GM19395 (cell line): ENCODE results near the gene NPC1.

ENCODE experiments used
- ATAC-seq: cut with Tn5 transposase; IDR thresholded peaks from one replicate; pipeline ENCODE4 v1.9.1; 2021; ENCODE audit warnings: mild to moderate bottlenecking, moderate library complexity; ENCODE audit not compliant: unreplicated experiment

NPC1 gene

GRCh38 chr18:23550898-23551297 is 35.4 kb downstream of the NPC1 start:
- ATAC-seq, result no peak

GRCh38 chr18:23548719-23549118 is 37.6 kb downstream of the NPC1 start:
- ATAC-seq, result no peak

- ATAC-seq, result no peak
Observed at GRCh38 chr18:23548275-23548674, 38.0 kb downstream of the NPC1 start.

- ATAC-seq, result no peak
Observed at GRCh38 chr18:23547846-23548245, 38.5 kb downstream of the NPC1 start.

GRCh38 chr18:23547306-23547705 is 39.0 kb downstream of the NPC1 start:
- ATAC-seq, result no peak

GRCh38 chr18:23545247-23545789 is 41.0 kb downstream of the NPC1 start:
- no peak for ATAC-seq

GRCh38 chr18:23542461-23542860 is 43.8 kb downstream of the NPC1 start:
- ATAC-seq, result no peak

- no peak for ATAC-seq
Observed at GRCh38 chr18:23541349-23542093, 44.8 kb downstream of the NPC1 start.

GRCh38 chr18:23540867-23541266 is 45.4 kb downstream of the NPC1 start:
- peak; percentile 76 for ATAC-seq

- no peak for ATAC-seq
Observed at GRCh38 chr18:23539911-23540525, 46.3 kb downstream of the NPC1 start.

GRCh38 chr18:23539296-23539695 is 47.0 kb downstream of the NPC1 start:
- ATAC-seq, result no peak

- ATAC-seq, result no peak
Observed at GRCh38 chr18:23538870-23539269, 47.4 kb downstream of the NPC1 start.

GRCh38 chr18:23538001-23538400 is 48.3 kb downstream of the NPC1 start:
- no peak for ATAC-seq

- ATAC-seq, result no peak
Observed at GRCh38 chr18:23537274-23537673, 49.0 kb downstream of the NPC1 start.

GRCh38 chr18:23536204-23536603 is 50.1 kb downstream of the NPC1 start:
- ATAC-seq, result no peak

GRCh38 chr18:23534276-23534675 is 52.0 kb downstream of the NPC1 start:
- ATAC-seq, result no peak

- ATAC-seq, result no peak
Observed at GRCh38 chr18:23532848-23533247, 53.5 kb downstream of the NPC1 start.

GRCh38 chr18:23531912-23532311 is 54.4 kb downstream of the NPC1 start:
- ATAC-seq, result no peak

- ATAC-seq, result no peak
Observed at GRCh38 chr18:23530195-23530594, 56.1 kb downstream of the NPC1 start.

- no peak for ATAC-seq
Observed at GRCh38 chr18:23529604-23530003, 56.7 kb downstream of the NPC1 start.

- ATAC-seq, result no peak
Observed at GRCh38 chr18:23528580-23529472, 57.5 kb downstream of the NPC1 start.
